Pancreas (tissue), 10 donors: ENCODE results near the gene FARP1. TPM values are rescaled to one million over a fixed set of nuclear protein-coding genes. Genes with fewer than 3 reads are reported as not detected.

Experiments used
- ATAC-seq, 4 donors: fragments of 200-7000 bp; cut with Tn5 transposase; one replicate each; pipeline versions ENCODE4 v1.8.0 to v1.9.1; 2020; ENCODE audit warnings: mild to moderate bottlenecking in 4 of 4, moderate library complexity in 4 of 4
- DNase-seq, 6 donors: peaks; one replicate each; pipeline ENCODE4 v3.0.0-alpha.2; 2020
- FAIRE-seq: peaks from 2 replicates; lab custom pipeline; 2012; peaks lifted over from hg19 to GRCh38; lab: Jason Lieb, UNC
- H3K27ac ChIP-seq, 4 donors: fragments of 200-600 bp; sonication (generic); 1 replicate in 3 of 4; 2 replicates in 1 of 4; pipeline versions ENCODE4 v1.5.0 to v1.8.0; 2020
- H3K27me3 ChIP-seq, 4 donors: fragments of 200-600 bp; one replicate each; pipeline ENCODE4 v1.8.0; 2021
- H3K36me3 ChIP-seq, 3 donors: fragments of 200-600 bp; sonication (generic) in 1 of 3; one replicate each; pipeline versions ENCODE4 v1.5.0 to v1.8.0; 2020 to 2021
- H3K4me1 ChIP-seq, 3 donors: fragments of 200-600 bp; one replicate each; pipeline ENCODE4 v1.8.0; 2021
- H3K4me3 ChIP-seq, 4 donors: fragments of 200-600 bp; sonication (generic) in 2 of 4; one replicate each; pipeline versions ENCODE4 v1.5.0 to v1.8.0; 2020 to 2021
- H3K9me3 ChIP-seq, 4 donors: fragments of 200-600 bp; one replicate each; pipeline ENCODE4 v1.8.0; 2021
- CTCF ChIP-seq, 4 donors: fragments of 200-600 bp; sonication (generic) in 3 of 4; IDR thresholded peaks; one replicate each; pipeline versions ENCODE4 v1.5.0 to v1.8.0; 2021; ENCODE audit warnings: antibody characterized with exemption in 4 of 4
- WGBS, 2 donors: extraction: QIAGEN DNeasy Blood & Tissue Kit; methylation state at CpG; one replicate each; pipeline ENCODE4 v1.1.7; 2013; 5-methylcytosine and 5-hydroxymethylcytosine counted together
- intact Hi-C, 3 donors: fragments of 100-400 bp; cut with DNase I; formaldehyde crosslinking; loops; one replicate each; pipeline versions ENCODE4 v1.11.1 to v1.14.2; 2022
- polyA plus RNA-seq, 2 donors: library from polyadenylated mRNA; stranded (reverse); fragments of 200-250 nt; gene quantifications; one replicate each; pipeline ENCODE4 v1.2.3, GENCODE V29; 2013
- total RNA-seq, 6 donors: library from RNA; stranded (reverse); fragmentation: NEBNext Ultra II Directional in 4 of 6; extraction: Animal tissue kit (Norgen Biotek cat#: 25700) in 4 of 6; gene quantifications; one replicate each; pipeline versions ENCODE4 v1.2.1 to v1.2.4, GENCODE V29; 2021 to 2023
- donor health status: healthy with polysubstance abuse.
- donor health status: DM: no; HTN: no; CAD: no; lungs with moderate emphysema.
- donor health status: DM: no; HTN: no; CAD: no.
- donor health status: control.
- donor health status: control.
- donor health status: Bipolar disorder and iron deficiency.
- donor health status: DM: yes; HTN: yes; CAD: no.
- donor health status: DM: no; HTN: no; CAD: no.
- donor health status: DM: no; HTN: no; CAD: no.
- donor health status: DM: yes; HTN: yes; CAD: no.

FARP1 gene
- total and polyA plus RNA-seq, 8 donors = 30.8 to 95.1 (median 56.0) TPM

- ATAC-seq (no peak), DNase-seq (no peak), FAIRE-seq (no peak)
- intact Hi-C loops = no loop called here
- no peak for TF ChIP-seq CTCF (IDR thresholded peaks at IDR 0.05)
- Histone ChIP-seq H3K4me1 (peaks cover 0 to 19% (median 10%) of the 10 kb centered on the region in 3 donors), H3K27me3 (no peaks in the 10 kb centered on the region), H3K36me3 (no peaks in the 10 kb centered on the region), H3K9me3 (no peaks in the 10 kb centered on the region), H3K4me3 (no peak overlapping the region), H3K27ac (no peak overlapping the region)
- WGBS, 2 donors = 87 to 91% methylated on average over 8 of the region's 8 CpGs
These were observed 173.0 kb downstream of the FARP1 start for GRCh38 chr13:98315902-98316301.

- 95 to 98% methylated on average over 3 of the region's 3 CpGs for WGBS, 2 donors
- ATAC-seq = no peak
- H3K27me3 ChIP-seq = no peaks in the 10 kb centered on the region
- no peak for FAIRE-seq
- H3K27ac ChIP-seq = no peak overlapping the region
- no peaks in the 10 kb centered on the region for H3K36me3 ChIP-seq
- intact Hi-C loops = no loop called here
- H3K4me3 ChIP-seq = no peak overlapping the region
- no peaks in the 10 kb centered on the region for H3K9me3 ChIP-seq
- H3K4me1 ChIP-seq = peaks cover 0 to 9% (median 0%) of the 10 kb centered on the region in 3 donors
- no peak for TF ChIP-seq CTCF (IDR thresholded peaks at IDR 0.05)
- no peak for DNase-seq
These were observed 174.8 kb downstream of the FARP1 start for GRCh38 chr13:98317573-98318171.

- Histone ChIP-seq H3K4me1 (peaks cover 0 to 9% (median 0%) of the 10 kb centered on the region in 3 donors), H3K36me3 (no peaks in the 10 kb centered on the region), H3K27me3 (no peaks in the 10 kb centered on the region), H3K9me3 (no peaks in the 10 kb centered on the region), H3K4me3 (no peak overlapping the region), H3K27ac (no peak overlapping the region)
- intact Hi-C loops = no loop called here
- WGBS, 2 donors = 88 to 90% methylated on average over 11 of the region's 11 CpGs
- TF ChIP-seq CTCF (IDR thresholded peaks at IDR 0.05) = no peak
- DNase-seq (no peak), FAIRE-seq (no peak), ATAC-seq (no peak)
These were observed 175.5 kb downstream of the FARP1 start for GRCh38 chr13:98318263-98318878.

GRCh38 chr13:98320561-98321105 lies 177.7 kb downstream of the FARP1 start:
- Histone ChIP-seq H3K9me3 (no peaks in the 10 kb centered on the region), H3K36me3 (no peaks in the 10 kb centered on the region), H3K27me3 (no peaks in the 10 kb centered on the region), H3K4me1 (no peaks in the 10 kb centered on the region), H3K4me3 (no peak overlapping the region), H3K27ac (no peak overlapping the region)
- FAIRE-seq (no peak), DNase-seq (no peak), ATAC-seq (no peak)
- 94 to 96% methylated on average over 9 of the region's 9 CpGs for WGBS, 2 donors
- TF ChIP-seq CTCF (IDR thresholded peaks at IDR 0.05) = no peak
- intact Hi-C loops = no loop called here

GRCh38 chr13:98321395-98321794 lies 178.5 kb downstream of the FARP1 start:
- DNase-seq (no peak), ATAC-seq (no peak), FAIRE-seq (no peak)
- no peaks in the 10 kb centered on the region for H3K36me3 ChIP-seq
- no peak overlapping the region for H3K4me3 ChIP-seq
- H3K4me1 ChIP-seq = no peaks in the 10 kb centered on the region
- 93 to 98% methylated on average over 2 of the region's 2 CpGs for WGBS, 2 donors
- H3K27ac ChIP-seq = no peak overlapping the region
- H3K9me3 ChIP-seq = no peaks in the 10 kb centered on the region
- intact Hi-C loops = no loop called here
- no peaks in the 10 kb centered on the region for H3K27me3 ChIP-seq
- no peak for TF ChIP-seq CTCF (IDR thresholded peaks at IDR 0.05)
